Testis (tissue), 2 donors: ENCODE measurements around the gene XIRP2.

Experiments used
- CTCF ChIP-seq, 3 experiments: fragments of 450-650 bp in 2 of 3; fragments of 200-600 bp in 1 of 3; sonication (generic) in 1 of 3; IDR thresholded peaks; one replicate each; pipeline ENCODE4 v1.5.1; 2016 to 2019; ENCODE audit warnings: antibody characterized with exemption in 3 of 3, mild to moderate bottlenecking in 2 of 3, moderate library complexity in 1 of 3
- POLR2A ChIP-seq: fragments of 450-650 bp; IDR thresholded peaks from one replicate; pipeline ENCODE4 v1.6.1; 2017; ENCODE audit warnings: antibody characterized with exemption, mild to moderate bottlenecking, moderate library complexity

GRCh38 chr2:167254721-167255120 lies 366.4 kb downstream of the XIRP2 start:
- TF ChIP-seq POLR2A (no peak), CTCF (IDR thresholded peaks at IDR 0.05) (no peak)
